ENCODE data around the gene USP47.

USP47 gene

DNA sequence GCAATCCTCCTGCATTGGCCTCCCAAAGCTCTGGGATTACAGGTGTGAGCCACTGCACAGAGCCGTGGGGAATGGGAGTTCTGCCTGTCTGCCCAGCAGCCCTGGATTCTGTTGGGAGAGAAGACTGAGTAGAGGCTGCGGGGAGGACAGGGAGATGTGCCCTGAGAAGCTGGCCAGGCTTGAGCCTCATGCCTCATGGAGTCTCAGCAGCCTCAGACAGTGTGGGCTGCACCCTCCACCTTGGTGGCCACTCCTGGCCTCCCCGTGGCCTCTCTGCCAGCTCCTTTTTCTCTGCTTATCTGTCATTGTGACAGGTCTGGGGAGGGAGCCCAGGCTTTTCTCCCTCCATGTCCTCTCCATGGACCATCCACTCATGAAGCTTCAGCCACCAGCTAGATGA is 123.4 kb downstream of the USP47 start:
- peak; percentile 13 for DNase-seq (ENCODE audit: low spot score)
- TF ChIP-seq, protein P1, sequence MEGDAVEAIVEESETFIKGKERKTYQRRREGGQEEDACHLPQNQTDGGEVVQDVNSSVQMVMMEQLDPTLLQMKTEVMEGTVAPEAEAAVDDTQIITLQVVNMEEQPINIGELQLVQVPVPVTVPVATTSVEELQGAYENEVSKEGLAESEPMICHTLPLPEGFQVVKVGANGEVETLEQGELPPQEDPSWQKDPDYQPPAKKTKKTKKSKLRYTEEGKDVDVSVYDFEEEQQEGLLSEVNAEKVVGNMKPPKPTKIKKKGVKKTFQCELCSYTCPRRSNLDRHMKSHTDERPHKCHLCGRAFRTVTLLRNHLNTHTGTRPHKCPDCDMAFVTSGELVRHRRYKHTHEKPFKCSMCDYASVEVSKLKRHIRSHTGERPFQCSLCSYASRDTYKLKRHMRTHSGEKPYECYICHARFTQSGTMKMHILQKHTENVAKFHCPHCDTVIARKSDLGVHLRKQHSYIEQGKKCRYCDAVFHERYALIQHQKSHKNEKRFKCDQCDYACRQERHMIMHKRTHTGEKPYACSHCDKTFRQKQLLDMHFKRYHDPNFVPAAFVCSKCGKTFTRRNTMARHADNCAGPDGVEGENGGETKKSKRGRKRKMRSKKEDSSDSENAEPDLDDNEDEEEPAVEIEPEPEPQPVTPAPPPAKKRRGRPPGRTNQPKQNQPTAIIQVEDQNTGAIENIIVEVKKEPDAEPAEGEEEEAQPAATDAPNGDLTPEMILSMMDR (IDR thresholded peaks at IDR 0.05; ENCODE audit: borderline replicate concordance, control extremely low read depth, extremely low read depth, insufficient read depth, missing control alignments): no peak
- in situ Hi-C loops (cut with MboI; ENCODE audit: low sequenced_read_pairs, unreplicated experiment): loop anchor here (10.0 kb wide), 1 partner anchor 160 kb away; no protein-coding TSS in a partner anchor

DNA sequence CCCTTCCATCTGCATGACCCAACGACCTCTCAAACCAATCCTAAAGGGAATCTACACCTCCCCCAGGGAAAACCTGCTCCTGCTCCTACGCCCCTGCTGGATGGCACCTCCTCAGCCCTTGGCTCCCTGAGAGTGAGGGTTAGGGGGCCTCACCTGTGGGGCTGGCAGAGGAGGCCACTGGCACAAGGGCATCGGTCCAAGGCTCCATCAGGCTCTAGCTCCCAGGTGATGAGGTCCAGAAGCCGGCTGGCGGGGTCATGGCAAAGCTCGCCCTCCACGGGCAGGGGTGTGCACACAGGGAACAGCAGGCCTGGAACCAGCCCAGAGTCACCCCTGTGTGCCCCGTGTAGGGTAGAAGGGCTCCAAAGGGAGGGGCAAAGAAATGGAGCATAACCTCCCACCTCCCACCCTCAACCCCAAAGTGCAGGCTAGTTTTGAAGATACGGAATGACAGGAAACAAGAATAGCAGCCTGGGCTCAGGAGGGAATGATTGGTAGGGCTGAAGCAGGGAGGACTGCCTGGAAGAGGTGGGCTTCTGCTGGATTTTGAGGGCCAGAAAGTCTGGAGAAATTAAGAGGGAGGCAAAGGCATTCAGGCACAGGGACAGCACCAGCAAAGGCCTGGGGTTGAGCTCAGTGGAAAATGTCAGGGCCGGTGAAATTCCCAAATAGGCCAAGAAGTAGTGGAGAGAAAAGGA is 124.0 kb downstream of the USP47 start:
- in situ Hi-C loops (cut with MboI; ENCODE audit: low sequenced_read_pairs, unreplicated experiment): loop anchor here (10.0 kb wide), 1 partner anchor 161 kb away; no protein-coding TSS in a partner anchor
- TF ChIP-seq, protein P1 (IDR thresholded peaks at IDR 0.05; ENCODE audit: borderline replicate concordance, control extremely low read depth, extremely low read depth, insufficient read depth, missing control alignments): no peak
- no peak for DNase-seq (ENCODE audit: low spot score)

DNA sequence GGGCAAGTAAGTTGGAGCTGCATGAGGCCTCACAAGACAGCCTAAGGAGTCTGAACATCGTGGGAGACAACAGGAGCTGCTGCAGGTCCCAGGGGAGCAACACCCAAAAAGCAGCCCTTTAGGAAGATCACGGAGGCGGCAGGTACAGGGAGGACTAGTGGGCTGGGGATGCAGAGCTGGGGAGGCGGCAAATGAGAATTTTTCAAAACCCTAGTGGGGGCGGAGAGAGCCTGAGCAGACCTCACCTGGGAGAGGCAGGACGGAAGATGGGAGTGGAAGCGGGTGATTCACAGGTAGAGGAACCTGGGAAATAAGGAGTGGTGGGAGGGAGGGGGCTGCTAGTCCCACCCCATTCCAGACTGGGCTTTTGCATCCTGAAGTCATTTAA is 124.6 kb downstream of the USP47 start:
- DNase-seq (ENCODE audit: low spot score): peak; percentile 14
- TF ChIP-seq, protein P1 (IDR thresholded peaks at IDR 0.05; ENCODE audit: borderline replicate concordance, control extremely low read depth, extremely low read depth, insufficient read depth, missing control alignments): no peak
- in situ Hi-C loops (cut with MboI; ENCODE audit: low sequenced_read_pairs, unreplicated experiment): loop anchor here (10.0 kb wide), 1 partner anchor 162 kb away; no protein-coding TSS in a partner anchor

DNA sequence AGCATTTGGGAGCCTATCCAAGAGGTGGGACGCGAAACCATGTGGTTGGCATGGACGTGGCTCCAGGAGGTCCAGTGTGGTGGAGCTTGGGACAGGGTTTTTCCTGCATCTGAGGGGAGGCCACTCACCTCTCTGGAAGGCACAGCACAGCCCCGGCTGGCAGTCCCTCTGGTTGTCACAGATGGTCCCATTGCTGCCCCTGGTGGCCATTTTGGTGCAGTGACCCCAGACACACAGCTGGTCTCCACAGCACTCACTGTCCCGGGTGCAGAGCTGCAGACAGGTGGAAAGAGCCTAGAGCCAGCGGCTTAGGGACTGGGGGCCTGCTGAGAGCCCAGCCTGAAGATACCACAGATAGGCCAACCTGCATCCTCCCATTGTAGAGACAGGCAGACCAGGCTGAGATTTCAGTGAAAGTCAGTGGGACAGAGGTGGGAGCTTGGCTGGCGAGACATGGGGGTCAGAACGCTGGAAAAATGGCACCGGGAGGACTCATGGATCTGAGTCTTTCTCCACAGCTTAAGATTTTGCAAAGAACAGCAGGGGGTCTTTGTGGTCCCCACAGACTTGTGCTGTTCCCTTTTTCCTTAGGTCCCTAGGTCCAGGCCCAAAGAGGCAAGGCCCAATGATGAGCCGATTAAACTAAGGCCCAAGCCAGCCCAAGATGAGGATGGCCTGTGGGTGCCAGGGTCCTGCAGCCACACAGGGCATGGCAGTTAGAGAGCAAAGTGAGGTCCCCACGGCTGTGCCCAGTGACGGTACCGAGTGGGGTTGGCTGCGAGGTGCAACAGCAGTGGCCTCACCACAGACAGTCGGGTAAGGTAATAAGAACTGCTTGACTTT is 125.3 kb downstream of the USP47 start:
- in situ Hi-C loops (cut with MboI; ENCODE audit: low sequenced_read_pairs, unreplicated experiment): loop anchor here (10.0 kb wide), 1 partner anchor 162 kb away; no protein-coding TSS in a partner anchor
- peak; percentile 88 for DNase-seq (ENCODE audit: low spot score)
- TF ChIP-seq, protein P1 (IDR thresholded peaks at IDR 0.05; ENCODE audit: borderline replicate concordance, control extremely low read depth, extremely low read depth, insufficient read depth, missing control alignments): peak; percentile 83

DNA sequence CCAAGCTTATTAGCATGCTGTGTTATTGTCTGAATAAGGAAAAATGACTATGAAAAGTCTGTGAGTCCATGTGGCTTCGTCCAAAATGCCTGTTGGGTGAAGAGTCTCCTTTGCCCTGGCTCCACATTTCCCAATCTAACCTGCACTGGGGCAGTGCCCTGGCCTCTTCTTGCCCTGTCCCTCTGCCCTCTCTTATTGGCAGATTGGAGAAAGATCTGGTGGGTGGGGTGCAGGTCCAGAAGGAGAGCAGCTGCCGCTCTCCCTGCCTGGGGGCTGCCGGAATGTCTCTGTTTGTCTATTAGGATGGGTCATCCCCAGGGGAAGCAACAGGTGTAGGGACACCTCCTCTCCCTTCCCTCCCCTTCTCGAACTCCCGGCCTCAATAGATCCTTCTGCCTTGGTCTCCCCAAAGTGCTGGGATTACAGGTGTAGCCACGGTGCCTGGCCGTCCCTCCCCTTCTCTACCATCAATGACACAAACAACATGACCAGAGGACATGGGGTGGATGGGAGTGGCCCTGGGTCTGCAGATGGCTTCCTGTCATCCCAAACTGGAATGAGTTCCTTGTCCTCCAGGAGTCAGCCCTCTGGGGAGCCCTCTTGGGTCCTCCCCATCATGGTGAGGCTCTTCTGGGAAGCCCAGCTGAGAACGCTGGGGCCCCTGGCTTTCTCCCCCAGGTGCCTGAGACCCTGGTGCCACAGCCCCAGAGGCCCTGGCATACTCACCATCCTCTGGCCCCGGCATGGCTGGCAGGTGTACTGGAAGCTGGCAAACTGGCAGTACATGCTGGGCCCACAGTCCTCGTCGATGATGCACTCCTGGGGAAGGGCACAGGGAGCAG is 126.1 kb downstream of the USP47 start:
- no peak for DNase-seq (ENCODE audit: low spot score)
- TF ChIP-seq, protein P1 (IDR thresholded peaks at IDR 0.05; ENCODE audit: borderline replicate concordance, control extremely low read depth, extremely low read depth, insufficient read depth, missing control alignments): no peak
- in situ Hi-C loops (cut with MboI; ENCODE audit: low sequenced_read_pairs, unreplicated experiment): loop anchor here (10.0 kb wide), 1 partner anchor 163 kb away; no protein-coding TSS in a partner anchor

Data from GM13976 (cell line).